Stomach smooth muscle (tissue), 2 donors: ENCODE data around the gene HOXC11.

ENCODE experiments used
- H3K27ac ChIP-seq: one replicate; pipeline ENCODE4 v1.7.0; 2013; ENCODE audit warnings: mild to moderate bottlenecking, low read length, inconsistent platforms
- H3K27me3 ChIP-seq, 2 donors: one replicate each; pipeline ENCODE4 v1.7.0; 2013; ENCODE audit warnings: low read length in 2 of 2; ENCODE audit not compliant: insufficient read depth in 2 of 2, control insufficient read depth in 1 of 2
- H3K36me3 ChIP-seq, 2 donors: one replicate each; pipeline ENCODE4 v1.7.0; 2013; ENCODE audit warnings: low read length in 2 of 2; ENCODE audit not compliant: control insufficient read depth in 2 of 2, insufficient read depth in 2 of 2
- H3K4me1 ChIP-seq: one replicate; pipeline ENCODE4 v1.7.0; 2013; ENCODE audit warnings: low read length; ENCODE audit not compliant: control insufficient read depth, insufficient read depth
- H3K4me3 ChIP-seq, 2 donors: one replicate each; pipeline ENCODE4 v1.7.0; 2013; ENCODE audit warnings: low read length in 2 of 2
- H3K9ac ChIP-seq, 2 donors: one replicate each; pipeline ENCODE4 v1.7.0; 2013; ENCODE audit warnings: low read length in 2 of 2, mild to moderate bottlenecking in 1 of 2
- H3K9me3 ChIP-seq, 2 donors: one replicate each; pipeline ENCODE4 v1.7.0; 2013; ENCODE audit warnings: low read length in 2 of 2; ENCODE audit not compliant: control insufficient read depth in 2 of 2
- donor health status: healthy.
- donor health status: Pancreatic carcinoma.

Gene HOXC11

GRCh38 chr12:53952871-53953734 lies 19.8 kb upstream of the HOXC11 start:
- H3K27ac ChIP-seq: no peak overlapping the region

DNA sequence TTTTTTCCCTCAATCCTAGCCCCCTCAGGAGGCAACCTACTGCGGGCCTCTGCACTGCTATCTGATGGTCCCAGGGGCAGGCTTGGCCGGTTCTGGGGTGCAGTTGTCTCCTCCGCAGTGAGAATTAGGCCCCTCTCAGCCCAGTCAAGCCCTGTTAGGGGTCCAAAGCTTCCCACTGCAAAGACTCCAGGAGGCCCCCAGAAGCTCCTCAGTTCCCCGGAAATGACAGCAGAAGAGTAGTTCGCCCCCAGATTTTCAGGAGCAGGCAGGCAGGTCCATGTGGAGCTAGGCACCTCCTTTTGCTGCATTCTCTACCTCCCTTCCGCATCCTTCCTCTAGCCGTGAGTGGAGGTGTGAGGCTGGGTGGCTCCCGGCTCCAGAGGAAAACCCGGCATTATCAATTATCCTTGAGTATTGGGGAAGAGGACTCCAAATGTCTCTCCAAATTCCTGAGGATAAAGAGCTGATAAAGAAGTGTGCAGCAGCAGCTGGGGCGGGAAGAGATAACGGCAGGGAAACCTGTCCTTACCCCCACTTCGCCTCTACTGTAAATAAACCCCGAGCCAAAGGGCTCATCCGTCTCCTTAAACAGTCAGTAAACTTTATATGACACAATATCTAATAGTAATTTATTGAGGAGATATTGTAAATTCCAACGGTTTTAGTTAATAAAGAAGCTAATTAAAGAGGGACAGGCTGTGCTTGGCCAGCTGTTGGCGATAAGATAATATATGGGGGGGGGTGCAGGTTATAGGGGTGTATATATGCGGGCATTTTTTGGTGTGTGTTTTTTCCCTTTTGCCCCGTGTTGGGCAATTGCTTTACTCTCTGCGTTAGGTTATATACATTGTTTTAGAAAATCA lies 18.9 kb upstream of the HOXC11 start:
- no peak overlapping the region for H3K9ac ChIP-seq
- peaks cover 13% of the 10 kb centered on the region for H3K4me1 ChIP-seq
- no peaks in the 10 kb centered on the region for H3K9me3 ChIP-seq
- H3K27ac ChIP-seq: no peak overlapping the region
- no peak overlapping the region for H3K4me3 ChIP-seq
- H3K36me3 ChIP-seq: no peaks in the 10 kb centered on the region
- H3K27me3 ChIP-seq: peaks cover 94 to 98% of the 10 kb centered on the region in 2 donors

More at GRCh38 chr12:53952871-53953734, 19.8 kb upstream of the HOXC11 start:
- H3K27me3 ChIP-seq: peaks cover 94 to 100% of the 10 kb centered on the region in 2 donors
- no peaks in the 10 kb centered on the region for H3K36me3 ChIP-seq
- no peaks in the 10 kb centered on the region for H3K9me3 ChIP-seq
- H3K4me3 ChIP-seq: no peak overlapping the region
- H3K9ac ChIP-seq: no peak overlapping the region
- peaks cover 13% of the 10 kb centered on the region for H3K4me1 ChIP-seq

GRCh38 chr12:53954694-53955035 lies 18.3 kb upstream of the HOXC11 start, which contains the start of gene HOXC12:
Gene HOXC12 (plus strand): TSS chr12:53954903. CDS start chr12:53954930, 27 bp downstream.
- no peak within 1 kb of the TSS for H3K9ac ChIP-seq
- H3K27ac ChIP-seq: no peak within 1 kb of the TSS
- no peak within 1 kb of the TSS for H3K4me3 ChIP-seq
- peaks cover 13% of the 10 kb centered on the region for H3K4me1 ChIP-seq
- H3K9me3 ChIP-seq: no peaks in the 10 kb centered on the region
- H3K36me3 ChIP-seq: no peaks in the 10 kb centered on the region
- peaks cover 94 to 98% of the 10 kb centered on the region in 2 donors for H3K27me3 ChIP-seq

DNA sequence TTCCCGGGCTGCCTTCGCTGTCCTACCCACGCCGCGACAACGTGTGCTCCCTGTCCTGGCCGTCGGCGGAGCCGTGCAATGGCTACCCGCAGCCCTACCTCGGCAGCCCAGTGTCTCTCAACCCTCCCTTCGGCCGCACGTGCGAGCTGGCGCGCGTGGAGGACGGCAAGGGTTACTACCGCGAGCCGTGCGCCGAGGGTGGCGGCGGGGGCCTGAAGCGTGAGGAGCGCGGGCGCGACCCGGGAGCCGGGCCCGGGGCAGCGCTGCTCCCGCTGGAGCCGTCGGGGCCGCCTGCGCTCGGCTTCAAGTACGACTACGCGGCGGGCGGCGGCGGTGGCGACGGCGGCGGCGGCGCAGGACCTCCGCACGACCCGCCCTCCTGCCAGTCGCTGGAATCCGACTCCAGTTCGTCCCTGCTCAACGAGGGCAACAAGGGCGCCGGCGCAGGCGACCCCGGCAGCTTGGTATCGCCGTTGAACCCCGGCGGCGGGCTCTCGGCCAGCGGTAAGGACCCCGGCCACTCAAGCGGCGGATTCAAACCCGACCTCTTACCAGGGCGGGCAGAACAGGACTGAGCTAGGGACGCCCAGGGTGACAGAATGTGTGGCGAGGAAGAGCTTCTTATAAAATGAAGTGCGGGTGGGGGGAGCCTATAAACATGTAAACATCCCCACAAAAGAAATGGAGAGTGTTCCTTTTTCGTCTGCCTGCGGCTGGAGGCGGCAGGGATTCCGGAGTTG lies 17.7 kb upstream of the HOXC11 start:
- no peaks in the 10 kb centered on the region for H3K9me3 ChIP-seq
- H3K27me3 ChIP-seq: peaks cover 94 to 98% of the 10 kb centered on the region in 2 donors
- H3K27ac ChIP-seq: no peak overlapping the region
- H3K36me3 ChIP-seq: no peaks in the 10 kb centered on the region
- H3K4me1 ChIP-seq: peaks cover 13% of the 10 kb centered on the region
- H3K4me3 ChIP-seq: no peak overlapping the region
- H3K9ac ChIP-seq: no peak overlapping the region

DNA sequence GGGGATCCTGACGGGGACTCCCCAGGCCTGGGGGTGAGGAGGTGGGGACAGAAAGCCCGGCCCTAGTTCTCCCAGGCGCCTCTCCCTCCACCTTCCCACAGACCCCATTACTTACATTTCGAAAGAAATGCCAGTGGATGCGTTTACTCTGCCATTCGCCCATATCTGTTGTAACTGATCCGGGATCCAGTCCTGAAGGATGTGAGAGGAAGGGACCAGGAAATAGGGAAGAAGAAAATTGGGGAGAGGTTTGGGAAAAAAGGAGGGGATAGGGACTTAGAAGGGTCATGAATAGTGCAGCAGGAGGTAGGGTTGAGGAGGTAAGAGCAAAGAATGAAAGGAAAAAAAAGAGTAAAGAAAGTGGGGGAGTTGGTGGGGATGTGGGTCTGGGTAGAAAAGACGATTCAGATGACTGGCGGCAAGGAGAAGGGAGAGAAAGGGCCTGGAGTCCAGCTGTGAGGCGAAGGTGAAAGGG lies 17.1 kb upstream of the HOXC11 start:
- peaks cover 93 to 98% of the 10 kb centered on the region in 2 donors for H3K27me3 ChIP-seq
- no peak overlapping the region for H3K9ac ChIP-seq
- H3K9me3 ChIP-seq: no peaks in the 10 kb centered on the region
- peaks cover 13% of the 10 kb centered on the region for H3K4me1 ChIP-seq
- no peak overlapping the region for H3K27ac ChIP-seq
- H3K4me3 ChIP-seq: no peak overlapping the region
- H3K36me3 ChIP-seq: no peaks in the 10 kb centered on the region

- no peak overlapping the region for H3K9ac ChIP-seq
- H3K27ac ChIP-seq: no peak overlapping the region
- peaks cover 14% of the 10 kb centered on the region for H3K4me1 ChIP-seq
- no peaks in the 10 kb centered on the region for H3K36me3 ChIP-seq
- H3K27me3 ChIP-seq: peaks cover 93 to 98% of the 10 kb centered on the region in 2 donors
- H3K4me3 ChIP-seq: no peak overlapping the region
- no peaks in the 10 kb centered on the region for H3K9me3 ChIP-seq
These were observed 16.6 kb upstream of the HOXC11 start for GRCh38 chr12:53956251-53956887.

- Histone ChIP-seq H3K27me3 (peaks cover 93 to 98% of the 10 kb centered on the region in 2 donors), H3K27ac (no peak overlapping the region), H3K9me3 (no peaks in the 10 kb centered on the region), H3K4me1 (peaks cover 8% of the 10 kb centered on the region), H3K36me3 (no peaks in the 10 kb centered on the region), H3K4me3 (no peak overlapping the region), H3K9ac (no peak overlapping the region)
These were observed 15.9 kb upstream of the HOXC11 start for GRCh38 chr12:53956914-53957536.

DNA sequence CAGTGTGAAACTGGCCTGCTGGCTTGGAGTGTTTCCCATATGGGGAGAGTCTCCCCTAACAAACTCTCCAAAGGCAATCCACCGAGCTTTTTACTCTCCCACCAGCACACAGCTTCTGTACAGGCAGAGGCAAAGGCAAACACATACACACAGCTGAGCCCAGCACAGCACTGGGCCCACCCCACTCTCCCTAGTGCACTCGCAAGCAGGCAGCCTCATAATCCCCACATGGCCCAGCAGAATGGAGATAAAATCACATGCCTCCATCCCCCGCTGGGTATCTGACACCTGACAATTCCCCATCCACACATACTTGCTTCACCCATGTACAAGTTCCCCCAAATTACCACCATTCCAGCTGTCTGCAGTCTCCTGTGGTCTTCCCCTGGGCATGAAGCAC lies 14.8 kb upstream of the HOXC11 start:
- Histone ChIP-seq H3K9ac (no peak overlapping the region), H3K27ac (no peak overlapping the region), H3K27me3 (peaks cover 91 to 98% of the 10 kb centered on the region in 2 donors), H3K36me3 (no peaks in the 10 kb centered on the region), H3K4me3 (no peak overlapping the region), H3K4me1 (peaks cover 8% of the 10 kb centered on the region), H3K9me3 (no peaks in the 10 kb centered on the region)

- peaks cover 8% of the 10 kb centered on the region for H3K4me1 ChIP-seq
- H3K4me3 ChIP-seq: no peak overlapping the region
- H3K9ac ChIP-seq: no peak overlapping the region
- no peaks in the 10 kb centered on the region for H3K36me3 ChIP-seq
- H3K9me3 ChIP-seq: no peaks in the 10 kb centered on the region
- H3K27ac ChIP-seq: no peak overlapping the region
- H3K27me3 ChIP-seq: peaks cover 91 to 98% of the 10 kb centered on the region in 2 donors
These were observed 13.6 kb upstream of the HOXC11 start for GRCh38 chr12:53959314-53959713.
